Right cardiac atrium (tissue), 5 donors: ENCODE results near the gene BMPR1B. TPM values are rescaled to one million over a fixed set of nuclear protein-coding genes. Genes with fewer than 3 reads are reported as not detected.
A peak's percentile ranks its signal among the peaks of the same experiment; 100 is the strongest.

ENCODE experiments used
- ATAC-seq, 2 donors: fragments of 200-7000 bp; cut with Tn5 transposase; one replicate each; pipeline versions ENCODE4 v1.8.0 to v1.9.1; 2020; ENCODE audit warnings: moderate library complexity in 2 of 2, mild to moderate bottlenecking in 1 of 2
- DNase-seq, 3 donors: peaks; one replicate each; pipeline ENCODE4 v3.0.0-alpha.2; 2020
- H3K27ac ChIP-seq: one replicate; pipeline ENCODE4 v1.5.1; 2013; ENCODE audit warnings: mild to moderate bottlenecking, low read length, control low read depth, moderate library complexity
- H3K27me3 ChIP-seq: one replicate; pipeline ENCODE4 v1.6.1; 2013; ENCODE audit not compliant: control insufficient read depth, insufficient read depth
- H3K4me1 ChIP-seq: one replicate; pipeline ENCODE4 v1.6.1; 2013; ENCODE audit warnings: low read length; ENCODE audit not compliant: control insufficient read depth, insufficient read depth
- H3K4me3 ChIP-seq: one replicate; pipeline ENCODE4 v1.5.1; 2013; ENCODE audit warnings: low read length, control low read depth
- H3K9me3 ChIP-seq: one replicate; pipeline ENCODE4 v1.6.1; 2013; ENCODE audit warnings: low read length; ENCODE audit not compliant: control insufficient read depth
- WGBS: extraction: QIAGEN DNeasy Blood & Tissue Kit; methylation state at CpG from one replicate; pipeline ENCODE4 v1.1.7; 2013; 5-methylcytosine and 5-hydroxymethylcytosine counted together
- intact Hi-C, 4 donors: fragments of 100-400 bp; cut with DNase I; formaldehyde crosslinking; loops; one replicate each; pipeline versions ENCODE4 v1.11.0 to v1.14.0; 2022 to 2023
- polyA plus RNA-seq: library from polyadenylated mRNA; stranded (reverse); fragments of 200-250 nt; gene quantifications from one replicate; pipeline ENCODE4 v1.2.3, GENCODE V29; 2013
- total RNA-seq, 4 donors: library from RNA; stranded (reverse); fragmentation: NEBNext Ultra II Directional; extraction: Animal tissue kit (Norgen Biotek cat#: 25700); gene quantifications; one replicate each; pipeline ENCODE4 v1.2.1, GENCODE V29; 2021
- donor health status: healthy with polysubstance abuse.
- donor health status: DM: no; HTN: yes; CAD: no.
- donor health status: DM: no; HTN: no; CAD: no.
- donor health status: DM: no; HTN: yes; CAD: no; lungs with severe emphysema.
- donor health status: DM: yes; HTN: yes; CAD: no.

BMPR1B gene
- total and polyA plus RNA-seq, 5 donors, result 0.20 to 1.5 (median 0.88) TPM

GRCh38 chr4:95142932-95143331, 385.2 kb downstream of the BMPR1B start:
- Histone ChIP-seq H3K4me1 (no peaks in the 10 kb centered on the region), H3K9me3 (no peaks in the 10 kb centered on the region), H3K4me3 (no peak overlapping the region), H3K27ac (no peak overlapping the region), H3K27me3 (no peaks in the 10 kb centered on the region)
- ATAC-seq (no peak), DNase-seq (no peak)
- intact Hi-C loops, result no loop called here
- 81% methylated on average over 4 of the region's 4 CpGs for WGBS

- DNase-seq (no peak), ATAC-seq (no peak)
- Histone ChIP-seq H3K27me3 (no peaks in the 10 kb centered on the region), H3K27ac (no peak overlapping the region), H3K9me3 (no peaks in the 10 kb centered on the region), H3K4me3 (no peak overlapping the region), H3K4me1 (no peaks in the 10 kb centered on the region)
- 86% methylated on average over 3 of the region's 3 CpGs for WGBS
- intact Hi-C loops, result no loop called here
Measured at GRCh38 chr4:95151255-95151654, 393.5 kb downstream of the BMPR1B start.

DNA sequence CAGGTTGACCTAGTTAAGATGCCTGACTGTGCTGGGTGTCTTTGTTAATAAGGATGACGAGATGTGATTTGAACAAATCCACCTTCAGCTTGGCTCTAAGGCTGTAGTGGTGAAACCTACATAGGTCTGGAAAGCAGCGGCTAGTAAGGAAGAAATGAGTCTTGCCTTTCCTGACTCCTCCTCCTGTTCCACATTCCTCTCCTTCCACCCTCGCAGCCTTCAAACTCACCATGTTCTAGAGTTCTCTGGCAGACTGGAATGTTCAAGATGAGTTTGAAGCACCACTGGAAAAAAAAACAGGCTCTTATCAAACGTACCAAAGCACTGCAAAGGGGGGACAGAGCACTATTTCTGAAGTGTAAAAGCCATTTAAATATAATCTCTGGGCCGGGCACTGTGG, 395.4 kb downstream of the BMPR1B start:
- H3K27ac ChIP-seq, result no peak overlapping the region
- no peaks in the 10 kb centered on the region for H3K9me3 ChIP-seq
- intact Hi-C loops, result no loop called here
- ATAC-seq (no peak), DNase-seq (no peak)
- WGBS, result 54% methylated on average over 5 of the region's 5 CpGs
- no peaks in the 10 kb centered on the region for H3K4me1 ChIP-seq
- no peak overlapping the region for H3K4me3 ChIP-seq
- H3K27me3 ChIP-seq, result no peaks in the 10 kb centered on the region

GRCh38 chr4:95155759-95156451, 398.1 kb downstream of the BMPR1B start:
- DNase-seq (no peak), ATAC-seq (no peak)
- no peaks in the 10 kb centered on the region for H3K27me3 ChIP-seq
- 82% methylated on average over 2 of the region's 2 CpGs for WGBS
- intact Hi-C loops, result no loop called here
- no peak overlapping the region for H3K27ac ChIP-seq
- H3K4me1 ChIP-seq, result no peaks in the 10 kb centered on the region
- H3K4me3 ChIP-seq, result no peak overlapping the region
- no peaks in the 10 kb centered on the region for H3K9me3 ChIP-seq

DNA sequence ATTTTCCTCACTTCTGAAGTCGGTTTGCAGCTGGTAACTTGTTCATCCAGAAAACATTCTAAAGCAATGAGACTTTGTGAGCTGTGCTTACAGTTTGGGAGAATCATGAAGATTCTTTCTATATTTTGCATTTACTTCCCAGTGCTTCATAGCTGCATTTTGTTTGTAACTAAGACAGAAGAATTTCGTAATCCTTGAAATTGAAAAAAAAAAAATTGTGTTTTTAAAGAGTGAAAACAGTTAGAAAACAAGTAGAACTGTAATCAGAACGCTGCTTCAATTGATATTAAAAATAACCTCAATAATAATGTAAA, 398.7 kb downstream of the BMPR1B start:
- Histone ChIP-seq H3K27ac (no peak overlapping the region), H3K4me1 (no peaks in the 10 kb centered on the region), H3K4me3 (no peak overlapping the region), H3K27me3 (no peaks in the 10 kb centered on the region), H3K9me3 (no peaks in the 10 kb centered on the region)
- 34% methylated on average over 3 of the region's 3 CpGs for WGBS
- intact Hi-C loops, result no loop called here
- no peak for ATAC-seq
- DNase-seq, result no peak

DNA sequence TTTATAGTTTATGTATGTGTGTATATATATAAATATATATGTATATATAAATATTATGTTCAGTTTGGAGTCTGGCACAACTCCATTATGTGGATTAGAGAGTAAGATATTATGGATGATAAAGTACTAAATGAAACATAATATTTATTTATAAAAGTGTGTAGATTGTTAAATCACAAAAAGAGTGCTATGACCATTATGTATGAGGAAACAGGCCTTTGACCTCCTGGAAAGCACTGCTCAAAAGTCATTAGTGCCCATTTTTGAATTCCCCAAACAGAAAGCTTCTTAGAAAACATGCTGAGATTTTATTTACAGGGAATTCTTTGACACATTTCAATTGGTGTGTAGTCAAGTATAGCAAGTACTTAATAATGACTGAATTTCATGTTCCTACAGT, 399.8 kb downstream of the BMPR1B start:
- intact Hi-C loops, result no loop called here
- H3K27ac ChIP-seq, result no peak overlapping the region
- DNase-seq (no peak), ATAC-seq (no peak)
- no peak overlapping the region for H3K4me3 ChIP-seq
- H3K9me3 ChIP-seq, result no peaks in the 10 kb centered on the region
- no peaks in the 10 kb centered on the region for H3K4me1 ChIP-seq
- no peaks in the 10 kb centered on the region for H3K27me3 ChIP-seq

GRCh38 chr4:95158045-95158444, 400.3 kb downstream of the BMPR1B start:
- 86% methylated on average over 2 of the region's 2 CpGs for WGBS
- DNase-seq, result no peak
- no peak for ATAC-seq
- Histone ChIP-seq H3K27ac (no peak overlapping the region), H3K9me3 (no peaks in the 10 kb centered on the region), H3K4me3 (no peak overlapping the region), H3K4me1 (no peaks in the 10 kb centered on the region), H3K27me3 (no peaks in the 10 kb centered on the region)
- intact Hi-C loops, result no loop called here

- no peak for ATAC-seq
- Histone ChIP-seq H3K4me1 (no peaks in the 10 kb centered on the region), H3K9me3 (no peaks in the 10 kb centered on the region), H3K4me3 (no peak overlapping the region), H3K27me3 (no peaks in the 10 kb centered on the region), H3K27ac (no peak overlapping the region)
- no peak for DNase-seq
- intact Hi-C loops, result no loop called here
- 91% methylated on average over 2 of the region's 2 CpGs for WGBS
Measured at GRCh38 chr4:95158626-95159025, 400.9 kb downstream of the BMPR1B start.

GRCh38 chr4:95159384-95159783, 401.6 kb downstream of the BMPR1B start:
- ATAC-seq, result no peak
- intact Hi-C loops, result no loop called here
- no peaks in the 10 kb centered on the region for H3K9me3 ChIP-seq
- no peaks in the 10 kb centered on the region for H3K4me1 ChIP-seq
- H3K27ac ChIP-seq, result no peak overlapping the region
- no peak overlapping the region for H3K4me3 ChIP-seq
- WGBS, result 84% methylated on average over 4 of the region's 4 CpGs
- no peaks in the 10 kb centered on the region for H3K27me3 ChIP-seq
- DNase-seq, result no peak

DNA sequence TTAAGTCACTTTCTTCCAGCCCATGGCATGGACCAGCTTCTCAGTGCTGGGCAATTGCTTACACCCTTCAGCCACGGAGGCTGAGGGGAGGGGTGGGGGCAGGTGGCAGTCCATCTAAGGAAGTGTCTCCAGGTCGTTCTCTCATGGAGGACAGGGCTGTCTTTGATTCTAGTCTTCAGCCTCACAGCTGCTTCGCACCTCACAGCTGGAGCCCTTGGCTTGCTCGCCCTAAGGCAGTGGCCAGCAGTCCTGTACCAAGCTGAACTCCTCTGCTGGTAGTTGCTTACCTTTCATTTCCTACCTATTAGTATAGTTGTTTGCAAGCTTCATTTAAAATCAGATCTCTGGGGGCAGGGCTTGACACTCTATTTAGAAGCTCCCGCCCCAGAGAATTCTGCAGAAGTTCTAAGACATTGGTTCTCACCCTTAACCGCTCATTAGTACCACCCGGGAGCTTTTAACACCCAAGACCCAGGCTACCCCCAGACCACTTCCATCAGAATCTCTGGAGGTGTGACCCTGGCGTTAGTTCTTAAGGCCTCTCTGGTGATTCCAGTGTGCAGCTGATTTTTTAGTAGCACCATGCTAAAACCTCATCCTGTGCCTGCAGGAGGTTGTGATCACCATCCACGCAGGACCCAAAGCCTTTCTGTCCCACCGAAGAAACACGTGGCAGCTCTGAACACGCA, 404.2 kb downstream of the BMPR1B start:
- WGBS, result 82% methylated on average over 12 of the region's 12 CpGs
- Histone ChIP-seq H3K27me3 (no peaks in the 10 kb centered on the region), H3K27ac (no peak overlapping the region), H3K4me3 (no peak overlapping the region), H3K9me3 (no peaks in the 10 kb centered on the region), H3K4me1 (no peaks in the 10 kb centered on the region)
- ATAC-seq (peak in 1 of 2 donors; percentile 13), DNase-seq (no peak)
- intact Hi-C loops, result no loop called here

GRCh38 chr4:95162867-95163266, 405.1 kb downstream of the BMPR1B start:
- Histone ChIP-seq H3K9me3 (no peaks in the 10 kb centered on the region), H3K27me3 (no peaks in the 10 kb centered on the region), H3K27ac (no peak overlapping the region), H3K4me3 (no peak overlapping the region), H3K4me1 (no peaks in the 10 kb centered on the region)
- 88% methylated on average over 6 of the region's 6 CpGs for WGBS
- intact Hi-C loops, result no loop called here
- DNase-seq (no peak), ATAC-seq (no peak)
